B cell (primary cell): ENCODE results near the gene STARD10.

Experiments used
- EZH2 ChIP-seq: IDR thresholded peaks from 2 replicates; pipeline ENCODE4 v1.6.1; 2012; ENCODE audit warnings: borderline replicate concordance, low read depth, mild to moderate bottlenecking, moderate library complexity, low read length; ENCODE audit not compliant: insufficient read depth, poor library complexity, severe bottlenecking
- TF ChIP-seq, protein P1 (sequence below): fragments of 200-600 bp; IDR thresholded peaks from one replicate; pipeline ENCODE4 v1.8.0; 2022; ENCODE audit warnings: antibody characterized with exemption, mild to moderate bottlenecking

- TF ChIP-seq, protein P1, sequence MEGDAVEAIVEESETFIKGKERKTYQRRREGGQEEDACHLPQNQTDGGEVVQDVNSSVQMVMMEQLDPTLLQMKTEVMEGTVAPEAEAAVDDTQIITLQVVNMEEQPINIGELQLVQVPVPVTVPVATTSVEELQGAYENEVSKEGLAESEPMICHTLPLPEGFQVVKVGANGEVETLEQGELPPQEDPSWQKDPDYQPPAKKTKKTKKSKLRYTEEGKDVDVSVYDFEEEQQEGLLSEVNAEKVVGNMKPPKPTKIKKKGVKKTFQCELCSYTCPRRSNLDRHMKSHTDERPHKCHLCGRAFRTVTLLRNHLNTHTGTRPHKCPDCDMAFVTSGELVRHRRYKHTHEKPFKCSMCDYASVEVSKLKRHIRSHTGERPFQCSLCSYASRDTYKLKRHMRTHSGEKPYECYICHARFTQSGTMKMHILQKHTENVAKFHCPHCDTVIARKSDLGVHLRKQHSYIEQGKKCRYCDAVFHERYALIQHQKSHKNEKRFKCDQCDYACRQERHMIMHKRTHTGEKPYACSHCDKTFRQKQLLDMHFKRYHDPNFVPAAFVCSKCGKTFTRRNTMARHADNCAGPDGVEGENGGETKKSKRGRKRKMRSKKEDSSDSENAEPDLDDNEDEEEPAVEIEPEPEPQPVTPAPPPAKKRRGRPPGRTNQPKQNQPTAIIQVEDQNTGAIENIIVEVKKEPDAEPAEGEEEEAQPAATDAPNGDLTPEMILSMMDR = peak; percentile 86
- no peak for TF ChIP-seq EZH2
These were observed 68.8 kb downstream of the STARD10 start for GRCh38 chr11:72724851-72725723.
